Pons (tissue), 1 donor: Measurements from ENCODE around the gene NCBP3.
"Not testable (repeated sequence)": the region's sequence is repeated elsewhere in the genome, so short reads cannot be mapped to it uniquely, and the experiment has no call there.

ENCODE experiments used
- DNase-seq: peaks from one replicate; pipeline ENCODE4 v3.0.0-alpha.2; 2016; ENCODE audit warnings: low spot score

The NCBP3 gene

DNA sequence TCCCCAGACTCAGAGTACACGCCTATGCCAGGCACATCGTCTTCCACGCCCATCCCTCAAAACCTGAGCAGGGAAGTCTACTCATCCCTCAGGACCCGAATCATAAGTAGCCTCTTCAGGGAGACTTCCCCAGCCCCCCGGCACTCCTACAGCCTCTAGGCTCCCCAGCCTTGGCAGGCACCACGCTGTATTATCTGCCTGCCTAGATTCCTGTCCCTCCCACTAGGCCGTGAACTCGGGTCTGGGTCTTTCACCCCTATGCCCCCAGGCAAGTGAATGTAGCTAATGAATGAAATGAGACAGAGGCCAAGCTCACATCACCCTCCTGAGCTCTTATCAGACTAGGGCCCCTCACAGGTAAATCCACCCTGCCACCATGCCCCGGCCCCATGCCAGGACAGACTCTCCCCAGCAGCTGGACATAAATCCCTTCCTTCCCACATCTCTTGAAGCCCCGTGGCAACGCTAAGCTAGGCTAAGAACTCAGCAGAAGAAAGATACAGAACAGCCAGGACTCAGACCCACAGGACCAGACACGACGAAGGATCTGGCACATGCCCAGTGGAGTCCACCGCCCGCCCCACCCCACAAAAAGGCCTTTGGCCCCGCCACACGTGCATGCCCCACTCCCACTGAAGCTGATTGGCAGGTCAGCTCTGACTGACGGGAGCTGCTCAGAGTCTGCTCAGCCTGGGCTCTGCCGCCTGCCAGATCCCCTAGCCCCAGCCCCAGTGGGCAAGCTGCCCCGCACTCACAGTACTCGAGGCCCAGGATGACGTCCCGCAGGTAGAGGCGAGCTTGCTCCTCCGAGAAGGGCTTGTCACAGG lies 33.8 kb upstream of the NCBP3 start:
- no peak for DNase-seq

DNA sequence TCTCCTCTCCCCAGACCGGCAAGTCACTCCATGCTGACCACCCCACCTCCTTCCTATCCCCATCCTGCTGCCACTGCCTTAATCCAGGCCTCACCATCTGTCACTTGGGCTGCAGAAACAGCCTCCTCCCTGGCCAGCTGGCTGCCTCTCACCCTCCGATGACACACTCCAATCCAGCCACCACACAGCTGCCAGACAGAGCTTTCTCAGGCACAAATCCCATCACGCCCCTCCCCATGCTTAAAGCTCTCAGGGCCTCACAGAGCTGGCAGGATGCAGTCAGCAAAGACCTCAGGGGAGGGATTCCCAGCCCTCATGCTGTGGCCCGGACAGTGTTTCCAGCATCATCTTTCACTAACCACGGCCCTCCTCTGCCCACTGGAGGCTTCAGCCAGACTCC lies 33.1 kb upstream of the NCBP3 start:
- no peak for DNase-seq

- DNase-seq = no peak
Measured at GRCh38 chr17:3877220-3877619, 31.2 kb upstream of the NCBP3 start.

- no peak for DNase-seq
Measured at GRCh38 chr17:3875317-3875716, 29.3 kb upstream of the NCBP3 start.

DNA sequence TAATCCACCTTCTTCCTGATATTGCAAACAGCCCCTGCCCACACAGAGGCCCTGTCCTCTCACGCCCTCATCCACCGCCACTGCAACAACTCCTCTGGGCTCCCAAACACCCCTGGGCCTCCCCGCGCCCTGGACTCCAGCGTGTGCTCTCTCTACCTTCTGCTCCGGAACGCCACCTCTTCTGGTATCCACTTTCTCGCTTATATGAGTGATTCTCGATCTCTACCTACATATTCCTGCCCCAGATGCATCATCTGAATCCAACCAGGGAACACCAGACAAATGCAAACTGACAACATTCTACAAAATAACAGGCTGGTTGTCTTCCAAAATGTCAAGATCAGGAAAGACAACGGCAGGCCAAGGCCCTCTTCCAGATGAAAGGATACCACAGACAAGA lies 27.8 kb upstream of the NCBP3 start:
- DNase-seq = no peak

GRCh38 chr17:3870871-3871306 lies 24.8 kb upstream of the NCBP3 start:
- DNase-seq = no peak

- DNase-seq = no peak
Measured at GRCh38 chr17:3867606-3868005, 21.6 kb upstream of the NCBP3 start.

- DNase-seq = no peak
Measured at GRCh38 chr17:3867106-3867505, 21.1 kb upstream of the NCBP3 start.

DNA sequence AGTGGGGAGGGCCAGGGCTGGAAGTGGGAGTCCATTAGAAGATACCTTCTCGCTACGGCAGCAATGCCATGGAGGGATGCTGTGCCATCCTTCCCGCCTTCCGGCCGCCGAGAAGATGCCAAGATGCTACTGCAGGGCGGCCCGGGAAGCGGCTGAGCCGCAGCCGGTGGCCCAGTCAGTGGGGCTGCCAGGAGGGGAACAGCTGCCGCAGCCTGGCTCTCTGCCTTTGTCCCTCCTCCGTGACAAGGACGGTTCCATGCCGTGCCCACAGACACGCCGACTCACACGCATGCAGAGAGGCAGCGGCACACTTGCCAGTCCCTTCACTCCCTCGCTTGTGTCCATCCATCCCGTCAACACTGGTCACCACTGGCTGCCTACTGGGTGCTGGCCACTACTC lies 20.2 kb upstream of the NCBP3 start:
- DNase-seq = no peak

GRCh38 chr17:3865176-3865575 lies 19.1 kb upstream of the NCBP3 start:
- no peak for DNase-seq

DNA sequence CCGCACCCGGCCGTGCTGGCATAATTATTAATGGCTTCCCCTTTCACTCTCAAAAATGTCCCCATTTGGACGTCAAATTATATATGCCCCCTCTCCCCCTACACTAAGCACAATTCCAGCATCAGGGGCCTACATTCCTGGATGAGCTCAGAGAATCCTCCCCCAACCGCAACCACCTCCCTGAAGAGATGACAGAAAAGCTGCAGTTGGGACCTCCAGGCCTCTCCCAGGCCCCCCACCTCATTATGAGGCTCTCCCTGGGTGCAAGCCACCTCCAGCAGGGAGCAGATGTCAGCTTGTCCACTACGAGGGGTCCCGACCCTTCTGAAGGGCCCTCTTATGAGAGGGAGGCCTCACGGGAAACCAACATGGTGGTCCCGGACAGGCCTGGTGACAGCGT lies 18.5 kb upstream of the NCBP3 start:
- DNase-seq = no peak

DNA sequence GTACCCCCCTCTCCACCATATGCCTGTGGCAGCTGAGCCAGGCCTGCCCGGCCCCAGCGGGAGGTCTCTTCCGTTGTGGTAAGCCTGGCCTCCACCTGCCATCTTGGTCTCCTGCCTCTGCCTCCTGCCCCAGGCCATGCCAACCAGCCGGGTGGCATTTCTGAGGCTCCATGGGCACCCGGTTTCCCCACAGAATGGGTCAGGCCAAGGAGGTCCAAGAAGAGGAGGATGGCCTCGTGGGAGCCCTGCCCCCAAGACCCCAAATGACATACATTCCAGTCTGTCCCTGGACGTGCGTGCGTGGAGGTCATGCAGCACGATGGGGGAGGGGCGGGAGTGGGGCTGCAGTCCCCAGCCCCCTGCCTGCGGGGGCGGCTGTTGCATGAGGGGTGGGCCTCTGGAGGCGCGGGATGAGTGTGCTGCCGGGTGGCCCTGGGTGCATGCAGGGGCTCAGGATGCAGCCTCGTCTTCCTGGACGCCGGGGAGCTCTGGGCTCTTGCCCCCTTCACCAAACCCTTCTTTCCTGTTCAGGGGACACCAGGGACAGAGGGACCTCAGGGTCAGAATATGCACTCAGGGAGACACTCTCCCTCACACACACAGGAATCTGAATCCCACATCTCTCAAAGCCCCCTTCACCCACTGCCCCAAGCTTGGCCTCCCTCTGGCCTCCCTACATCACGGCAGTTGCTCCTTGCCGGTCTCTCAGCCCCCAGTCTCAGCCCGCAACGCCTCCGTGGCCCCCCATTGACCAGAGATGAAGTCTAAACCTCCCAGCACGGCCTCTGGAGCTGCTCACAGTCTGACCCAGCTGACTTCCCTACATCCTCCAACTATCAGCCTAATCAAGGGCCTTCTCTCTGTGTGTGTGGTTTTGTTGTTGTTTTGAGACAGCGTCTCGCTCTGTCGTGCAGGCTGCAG lies 16.0 kb upstream of the NCBP3 start:
- DNase-seq = no peak

GRCh38 chr17:3860939-3861700 lies 15.1 kb upstream of the NCBP3 start:
- no peak for DNase-seq

DNA sequence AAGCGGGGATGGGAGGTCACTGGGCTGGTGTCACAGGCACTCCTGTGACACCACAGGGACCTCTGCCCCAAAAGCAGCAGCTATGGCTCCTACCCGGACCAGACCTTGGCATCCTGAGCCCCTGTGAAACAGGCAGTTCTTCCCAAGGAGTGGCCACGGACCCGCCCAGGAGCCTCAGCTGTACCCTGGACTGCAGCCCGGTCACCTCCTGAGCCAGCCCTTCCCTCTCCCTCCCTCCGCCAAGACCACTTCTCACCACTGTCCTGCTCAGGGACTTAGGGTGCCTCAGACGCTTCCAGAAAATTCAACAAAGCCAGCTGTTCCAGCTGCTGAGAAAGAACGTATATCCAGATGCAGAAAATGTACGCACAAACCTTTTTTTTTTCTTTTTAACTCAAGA lies 13.9 kb upstream of the NCBP3 start:
- DNase-seq = no peak

- no peak for DNase-seq
Measured at GRCh38 chr17:3857261-3858105, 11.4 kb upstream of the NCBP3 start.

DNA sequence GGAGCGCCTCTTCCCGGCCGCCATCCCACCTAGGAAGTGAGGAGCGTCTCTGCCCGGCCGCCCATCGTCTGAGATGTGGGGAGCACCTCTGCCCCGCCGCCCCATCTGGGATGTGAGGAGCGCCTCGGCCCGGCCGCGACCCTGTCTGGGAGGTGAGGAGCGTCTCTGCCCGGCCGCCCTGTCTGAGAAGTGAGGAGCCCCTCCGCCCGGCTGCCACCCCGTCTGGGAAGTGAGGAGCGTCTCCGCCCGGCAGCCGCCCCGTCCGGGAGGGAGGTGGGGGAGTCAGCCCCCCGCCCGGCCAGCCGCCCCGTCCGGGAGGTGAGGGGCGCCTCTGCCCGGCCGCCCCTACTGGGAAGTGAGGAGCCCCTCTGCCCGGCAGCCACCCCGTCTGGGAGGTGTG lies 8.2 kb upstream of the NCBP3 start:
- DNase-seq = not testable (repeated sequence)

GRCh38 chr17:3852561-3852960 lies 6.5 kb upstream of the NCBP3 start:
- DNase-seq = no peak

DNA sequence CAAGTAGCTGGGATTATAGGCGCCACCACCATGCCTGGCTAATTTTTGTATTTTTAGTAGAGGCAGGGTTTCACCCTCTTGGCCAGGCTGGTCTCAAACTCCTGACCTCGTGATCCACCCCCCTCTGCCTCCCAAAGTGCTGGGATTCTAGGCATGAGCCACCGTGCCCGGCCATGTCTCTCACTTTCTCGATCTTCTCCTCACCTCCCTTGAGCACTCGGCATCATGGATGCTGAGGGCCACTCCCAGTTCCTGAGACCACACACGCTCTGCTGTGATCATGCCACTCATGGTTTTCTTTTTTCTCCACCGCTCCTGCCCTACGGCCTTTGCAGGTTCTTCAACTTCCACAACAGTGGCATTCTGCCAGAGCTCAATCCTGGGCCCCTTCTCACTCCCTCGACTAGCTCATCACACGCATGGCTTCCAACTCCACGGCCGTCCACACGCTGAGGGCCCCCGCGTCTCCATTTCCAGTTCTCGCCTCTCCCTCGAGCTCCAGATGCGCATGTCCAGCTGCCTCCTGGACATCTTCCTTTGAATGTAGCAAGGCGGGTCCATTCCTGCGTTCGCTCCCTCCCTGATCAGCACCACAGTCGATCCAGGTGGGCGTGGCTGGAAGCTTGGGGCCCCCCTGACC lies 5.5 kb upstream of the NCBP3 start:
- no peak for DNase-seq

GRCh38 chr17:3848229-3848835 lies 2.3 kb upstream of the NCBP3 start:
- DNase-seq = no peak

DNA sequence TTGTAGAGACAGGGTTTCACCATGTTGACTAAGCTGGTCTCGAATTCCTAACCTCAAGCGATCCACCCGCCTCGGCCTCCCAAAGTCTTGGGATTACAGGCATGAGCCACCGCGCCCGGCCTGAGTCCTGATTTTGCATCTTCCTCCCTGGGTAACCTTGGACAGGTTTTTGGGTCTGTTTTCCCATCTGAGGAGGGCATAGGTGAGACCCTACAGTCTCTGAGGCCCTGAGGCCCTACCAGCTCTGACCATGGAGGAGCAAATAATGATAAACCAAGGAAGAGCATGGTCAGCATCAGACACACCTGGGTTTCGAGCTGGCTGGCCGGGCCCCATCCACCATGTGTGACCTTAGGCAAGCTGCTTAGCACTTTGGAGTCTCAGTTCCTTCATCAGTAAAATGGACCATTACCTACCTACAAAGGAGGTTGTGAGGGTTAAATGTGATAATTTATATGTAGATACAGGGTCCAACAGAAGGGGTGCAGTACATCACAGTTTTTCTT lies 1.2 kb upstream of the NCBP3 start:
- no peak for DNase-seq
